ENCODE data around the gene SMAD1.
"Not testable (repeated sequence)": the region's sequence is repeated elsewhere in the genome, so short reads cannot be mapped to it uniquely, and the experiment has no call there.

SMAD1 gene

GRCh38 chr4:145530662-145531061, 49.0 kb downstream of the SMAD1 start:
- DNase-seq = no peak

GRCh38 chr4:145531223-145531622, 49.6 kb downstream of the SMAD1 start:
- DNase-seq = no peak

DNA sequence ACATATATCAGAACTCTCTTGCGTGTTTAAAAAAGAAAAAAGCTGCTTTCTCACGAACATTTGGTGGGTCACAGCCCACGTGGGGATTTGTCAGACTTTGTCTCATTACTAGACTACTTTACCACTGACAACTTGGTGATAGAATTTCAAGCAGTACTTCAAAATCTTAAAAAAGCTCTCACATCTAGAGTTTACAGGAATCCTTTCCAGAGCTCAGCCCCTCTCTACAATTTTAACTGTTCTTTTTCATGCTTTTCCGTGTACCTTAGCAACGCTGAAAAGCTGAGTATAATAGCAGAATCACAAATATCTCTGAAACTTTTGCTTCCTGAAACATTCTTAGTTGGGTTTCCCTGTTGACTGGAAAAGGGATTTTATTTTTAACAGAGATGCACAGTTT, 50.2 kb downstream of the SMAD1 start:
- no peak for DNase-seq

- DNase-seq = no peak
Measured at GRCh38 chr4:145533001-145533400, 51.3 kb downstream of the SMAD1 start.

- DNase-seq = not testable (repeated sequence)
Measured at GRCh38 chr4:145533415-145533814, 51.8 kb downstream of the SMAD1 start.

GRCh38 chr4:145533961-145534360, 52.3 kb downstream of the SMAD1 start:
- DNase-seq = no peak

DNA sequence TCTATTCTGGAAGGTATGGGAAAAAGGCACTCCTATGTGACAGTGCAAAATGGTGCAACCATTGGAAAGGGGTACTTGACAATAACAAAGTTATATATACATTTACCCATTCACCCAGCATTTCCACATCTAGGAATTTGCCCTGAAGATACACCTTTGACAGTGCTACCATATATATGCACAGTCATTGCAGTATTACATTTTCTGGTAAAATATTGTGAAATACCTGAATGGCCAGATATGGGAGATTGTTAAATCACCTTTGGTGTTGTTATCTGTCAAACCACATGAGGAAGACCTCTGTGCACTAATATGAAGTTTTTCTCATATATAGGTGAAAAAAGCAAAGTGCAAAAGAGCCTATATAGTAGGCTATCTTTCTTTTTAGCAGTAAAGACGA, 53.5 kb downstream of the SMAD1 start:
- DNase-seq = no peak

DNA sequence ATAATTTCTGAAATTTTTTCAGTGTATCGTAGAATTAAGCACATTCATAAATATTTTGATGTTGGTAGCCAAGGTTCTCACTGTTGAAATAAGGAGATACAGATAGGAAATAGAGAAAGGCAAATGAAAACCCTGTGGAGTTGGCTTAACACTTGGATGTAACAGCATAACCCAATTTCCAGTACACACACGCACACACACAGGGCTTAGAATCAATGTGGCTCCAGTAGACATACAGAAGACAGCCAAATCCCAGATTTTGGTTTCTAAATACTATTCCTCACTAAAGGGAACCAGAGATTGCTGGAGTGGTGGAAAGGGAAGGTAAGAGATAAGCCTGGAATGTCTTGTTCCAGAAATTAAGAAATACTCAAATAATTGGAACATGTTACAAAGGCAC, 54.4 kb downstream of the SMAD1 start:
- no peak for DNase-seq

GRCh38 chr4:145538596-145538995, 56.9 kb downstream of the SMAD1 start:
- no peak for DNase-seq

- no peak for DNase-seq
Measured at GRCh38 chr4:145539671-145540070, 58.0 kb downstream of the SMAD1 start.

GRCh38 chr4:145540235-145540634, 58.6 kb downstream of the SMAD1 start:
- DNase-seq = no peak

DNA sequence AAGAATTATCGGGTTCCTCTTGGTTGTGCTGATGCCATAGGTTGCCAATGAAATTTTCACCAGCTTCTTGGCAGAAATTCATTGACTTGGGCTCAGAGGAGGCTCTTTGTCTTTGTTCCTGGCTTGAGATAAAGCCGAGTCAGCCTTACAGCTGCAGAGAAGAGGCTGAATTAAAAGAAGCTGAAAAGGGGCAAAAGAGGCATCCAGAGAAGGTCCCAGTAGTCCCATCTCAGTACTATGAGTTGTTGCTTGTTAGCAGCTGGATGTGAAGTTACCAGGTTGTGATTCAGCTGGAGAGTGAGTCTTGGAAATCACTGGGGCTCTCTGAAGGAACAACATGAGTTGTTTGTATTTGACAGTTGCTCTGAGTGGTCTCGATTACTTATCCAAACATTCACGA, 59.7 kb downstream of the SMAD1 start:
- no peak for DNase-seq

DNA sequence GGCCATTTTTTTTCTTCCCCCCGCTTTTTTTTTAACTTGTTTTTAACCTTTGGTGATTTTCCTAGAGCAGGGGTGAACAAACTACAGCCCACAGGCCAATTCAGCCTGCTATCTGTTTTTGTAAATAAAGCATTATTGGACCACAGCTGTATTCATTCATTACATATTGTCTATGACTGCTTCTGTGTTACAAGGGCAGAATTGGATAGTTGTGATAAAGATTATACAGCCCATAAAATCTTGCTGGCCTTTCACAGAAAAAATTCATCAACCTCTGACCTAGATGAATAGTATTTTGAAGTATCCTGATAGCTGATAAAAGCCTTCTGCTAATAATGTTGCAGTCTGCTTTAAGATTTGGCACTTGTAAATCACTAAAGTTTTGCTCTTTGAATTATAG, 63.4 kb downstream of the SMAD1 start:
- no peak for DNase-seq

DNA sequence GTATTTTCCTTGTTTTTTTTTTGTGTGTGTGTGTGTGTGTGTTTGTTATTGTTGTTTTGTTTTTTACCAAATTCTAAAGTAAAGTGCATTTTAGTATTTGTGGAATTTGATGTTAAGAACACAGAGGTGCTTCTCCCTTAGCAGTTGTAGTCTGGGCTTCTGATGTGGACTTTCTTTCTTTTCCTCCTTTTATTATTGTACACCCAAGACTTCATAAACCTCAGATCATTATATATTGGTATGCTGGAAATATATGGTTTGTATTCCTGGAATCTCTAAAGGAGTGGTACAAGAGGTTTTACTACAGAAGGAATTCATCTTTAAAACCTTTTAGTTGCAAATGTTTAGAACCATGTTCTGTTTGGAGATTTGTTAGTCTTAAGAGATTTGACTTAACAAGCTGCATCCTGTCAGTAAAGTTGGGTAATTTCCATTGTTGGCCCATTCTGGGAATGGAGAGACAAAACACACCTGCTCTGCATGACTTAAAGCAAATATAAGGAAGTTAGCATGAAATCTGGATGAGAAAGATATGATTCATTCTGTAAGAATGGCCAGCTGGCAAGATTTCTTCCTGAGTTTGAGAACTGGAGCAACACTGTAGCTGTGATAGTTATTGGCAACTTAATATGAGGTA, 64.0 kb downstream of the SMAD1 start:
- DNase-seq = no peak

GRCh38 chr4:145546175-145546915, 64.7 kb downstream of the SMAD1 start:
- no peak for DNase-seq

- DNase-seq = no peak
Measured at GRCh38 chr4:145551660-145552059, 70.0 kb downstream of the SMAD1 start.

DNA sequence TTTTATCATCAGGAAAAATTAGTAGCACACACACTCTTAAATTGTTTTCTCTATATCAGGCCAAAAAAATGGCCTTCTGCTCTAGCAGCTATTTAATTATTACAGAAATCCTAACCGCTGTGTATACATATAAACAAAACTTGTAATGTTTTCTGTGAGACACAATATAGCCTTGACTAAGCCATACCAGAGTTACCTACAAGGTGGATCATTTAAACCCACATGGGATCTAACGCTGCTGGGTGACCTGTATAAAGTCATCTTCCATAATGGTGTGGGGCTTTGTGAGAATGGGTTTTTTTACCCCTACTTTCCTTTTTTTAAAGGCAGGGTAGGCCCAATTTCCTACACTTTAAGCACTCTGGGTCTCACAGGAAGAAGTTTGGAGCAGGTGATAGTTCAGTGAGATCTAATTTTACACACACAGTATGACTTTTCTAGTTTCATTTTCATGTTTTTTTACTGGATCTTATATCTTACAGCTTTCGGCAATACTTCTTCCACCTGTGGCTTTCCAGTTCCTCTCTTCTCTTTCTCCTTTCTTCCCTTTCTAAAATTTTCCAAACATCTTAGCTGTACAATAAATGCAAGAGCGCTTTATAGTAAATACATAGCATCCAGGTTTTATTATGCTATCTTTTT, 70.6 kb downstream of the SMAD1 start:
- DNase-seq = no peak

GRCh38 chr4:145553375-145553774, 71.7 kb downstream of the SMAD1 start:
- DNase-seq = no peak

DNA sequence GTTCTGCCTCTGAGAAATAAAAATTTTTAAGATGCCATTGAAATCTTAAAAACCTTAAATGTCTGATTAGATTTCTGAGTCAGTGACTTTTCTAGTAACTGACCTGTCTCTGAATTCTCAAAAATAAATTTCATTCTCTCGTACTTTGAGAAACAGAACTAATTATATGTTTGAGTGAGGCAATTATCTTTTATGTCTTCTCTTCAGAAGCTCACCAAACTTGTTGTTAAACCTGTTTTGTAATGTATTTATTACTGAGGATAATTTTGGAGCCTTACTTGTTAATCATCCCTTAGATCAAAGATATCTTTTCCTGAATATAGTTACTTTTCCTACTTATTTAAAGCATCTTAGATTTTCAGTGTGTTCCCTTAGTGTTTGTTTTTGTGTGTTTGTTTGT, 73.0 kb downstream of the SMAD1 start:
- no peak for DNase-seq

GRCh38 chr4:145557720-145558119, 76.1 kb downstream of the SMAD1 start:
- DNase-seq = peak; percentile 22 to 44

- no peak for DNase-seq
Measured at GRCh38 chr4:145563293-145563985, 81.8 kb downstream of the SMAD1 start.

DNA sequence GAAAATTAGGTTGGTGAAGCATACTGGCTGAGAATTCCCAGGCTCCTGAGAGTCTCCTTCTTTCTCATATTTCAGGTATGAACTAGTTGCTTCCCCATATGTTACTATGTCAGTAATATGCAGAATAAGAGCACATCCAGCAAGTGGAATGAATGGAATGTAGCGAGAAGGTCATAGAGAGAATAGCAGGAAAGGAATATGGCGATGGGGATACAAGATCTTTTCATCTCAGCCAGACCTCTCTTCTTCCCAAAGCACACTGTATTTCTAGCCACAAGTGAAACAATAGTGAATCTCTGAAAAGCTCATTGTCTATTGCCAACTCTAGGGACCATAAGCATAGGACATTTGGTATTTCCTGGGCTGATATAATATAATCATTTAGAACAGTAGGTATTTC, 82.9 kb downstream of the SMAD1 start:
- DNase-seq = no peak

DNA sequence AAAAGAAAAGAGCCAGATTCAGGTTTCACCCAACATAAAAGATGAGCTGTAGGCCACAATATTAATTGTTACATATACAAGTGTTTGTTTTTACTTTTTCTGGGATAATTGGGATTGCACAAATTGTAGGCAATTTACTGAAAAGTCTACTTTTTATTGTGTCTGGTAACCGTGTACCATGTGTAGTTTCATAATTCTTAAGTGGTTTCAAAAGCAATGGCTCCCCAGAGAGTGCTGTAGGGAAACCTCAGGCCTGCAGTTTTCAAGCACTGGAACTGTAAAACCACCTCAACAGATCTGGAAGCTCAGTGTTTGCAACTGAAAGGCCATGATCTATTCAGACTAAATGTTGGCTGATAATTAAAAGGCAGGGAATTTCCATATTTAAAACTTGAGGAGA, 83.7 kb downstream of the SMAD1 start:
- DNase-seq = no peak
